H9 (cell line): ENCODE measurements around the gene CARHSP1. TPM values are rescaled to one million over a fixed set of nuclear protein-coding genes. Genes with fewer than 3 reads are reported as not detected.

Experiments
- DNase-seq: peaks from one replicate; pipeline ENCODE4 v3.0.0-alpha.2; 2017
- H2AFZ ChIP-seq: one replicate; pipeline ENCODE4 v1.6.1; 2013; ENCODE audit warnings: mild to moderate bottlenecking, low read length, control low read depth, moderate library complexity
- H2AK5ac ChIP-seq: 2 replicates; pipeline ENCODE4 v1.6.1; 2013; ENCODE audit warnings: low read length, control low read depth, mixed read lengths; ENCODE audit not compliant: insufficient read length
- H2BK120ac ChIP-seq: one replicate; pipeline ENCODE4 v1.6.1; 2013; ENCODE audit warnings: low read depth, mild to moderate bottlenecking, low read length, control low read depth, inconsistent platforms; ENCODE audit not compliant: poor library complexity, severe bottlenecking
- H2BK12ac ChIP-seq: 2 replicates; pipeline ENCODE4 v1.6.1; 2013; ENCODE audit warnings: low read length, control low read depth, mixed read lengths, low read depth; ENCODE audit not compliant: insufficient read length
- H2BK15ac ChIP-seq: 2 replicates; pipeline ENCODE4 v1.6.1; 2013; ENCODE audit warnings: low read depth, low read length, control low read depth
- H2BK20ac ChIP-seq: one replicate; pipeline ENCODE4 v1.6.1; 2013; ENCODE audit warnings: low read depth, mild to moderate bottlenecking, low read length, control low read depth, inconsistent platforms; ENCODE audit not compliant: poor library complexity, severe bottlenecking
- H2BK5ac ChIP-seq: 2 replicates; pipeline ENCODE4 v1.6.1; 2013; ENCODE audit warnings: low read length, control low read depth, mixed read lengths; ENCODE audit not compliant: insufficient read length
- H3K14ac ChIP-seq: 2 replicates; pipeline ENCODE4 v1.6.1; 2013; ENCODE audit warnings: low read length, control low read depth; ENCODE audit not compliant: insufficient read depth
- H3K18ac ChIP-seq: 2 replicates; pipeline ENCODE4 v1.6.1; 2013; ENCODE audit warnings: low read depth, mild to moderate bottlenecking, mixed read lengths, low read length, control low read depth; ENCODE audit not compliant: insufficient read length
- H3K23ac ChIP-seq: 2 replicates; pipeline ENCODE4 v1.6.1; 2013; ENCODE audit warnings: low read length, control low read depth, mixed read lengths, low read depth; ENCODE audit not compliant: insufficient read length
- H3K23me2 ChIP-seq: 2 replicates; pipeline ENCODE4 v1.6.1; 2013; ENCODE audit warnings: low read depth, mild to moderate bottlenecking, mixed read lengths, low read length, control low read depth; ENCODE audit not compliant: insufficient read length, poor library complexity, severe bottlenecking
- H3K27ac ChIP-seq: 2 replicates; pipeline ENCODE4 v1.5.1; 2013; ENCODE audit warnings: low read length, control low read depth, mixed read lengths, low read depth; ENCODE audit not compliant: insufficient read length
- H3K27me3 ChIP-seq: 2 replicates; pipeline ENCODE4 v1.6.1; 2013; ENCODE audit warnings: low read length, control low read depth, inconsistent platforms; ENCODE audit not compliant: insufficient read depth
- H3K4ac ChIP-seq: 2 replicates; pipeline ENCODE4 v1.6.1; 2013; ENCODE audit warnings: low read depth, mild to moderate bottlenecking, control low read depth, inconsistent platforms, low read length, moderate library complexity
- H3K4me1 ChIP-seq: 2 replicates; pipeline ENCODE4 v1.6.1; 2013; ENCODE audit warnings: low read length, control low read depth, inconsistent platforms; ENCODE audit not compliant: insufficient read depth
- H3K4me2 ChIP-seq: 2 replicates; pipeline ENCODE4 v1.6.1; 2013; ENCODE audit warnings: low read length, control low read depth, mixed read lengths; ENCODE audit not compliant: insufficient read length, insufficient read depth
- H3K56ac ChIP-seq: 2 replicates; pipeline ENCODE4 v1.6.1; 2013; ENCODE audit warnings: low read depth, mild to moderate bottlenecking, mixed read lengths, low read length, control low read depth; ENCODE audit not compliant: insufficient read length
- H3K79me1 ChIP-seq: 2 replicates; pipeline ENCODE4 v1.6.1; 2013; ENCODE audit warnings: low read depth, mild to moderate bottlenecking, moderate library complexity, low read length, control low read depth, inconsistent platforms; ENCODE audit not compliant: insufficient read depth, poor library complexity, severe bottlenecking
- H3K79me2 ChIP-seq: 2 replicates; pipeline ENCODE4 v1.6.1; 2013; ENCODE audit warnings: low read length, control low read depth, inconsistent platforms; ENCODE audit not compliant: insufficient read depth
- H3K9ac ChIP-seq: 2 replicates; pipeline ENCODE4 v1.6.1; 2013; ENCODE audit warnings: low read length, control low read depth, mixed read lengths; ENCODE audit not compliant: insufficient read length; ENCODE audit errors: extremely low read depth
- H3K9me3 ChIP-seq: one replicate; pipeline ENCODE4 v1.6.1; 2013; ENCODE audit warnings: low read depth, low read length, inconsistent platforms; ENCODE audit not compliant: control insufficient read depth
- H3T11ph ChIP-seq: one replicate; pipeline ENCODE4 v1.6.1; 2013; ENCODE audit warnings: mild to moderate bottlenecking, low read length, control low read depth, inconsistent platforms
- H4K20me1 ChIP-seq: one replicate; pipeline ENCODE4 v1.6.1; 2013; ENCODE audit not compliant: control insufficient read depth, insufficient read length, insufficient read depth
- H4K5ac ChIP-seq: 2 replicates; pipeline ENCODE4 v1.6.1; 2013; ENCODE audit warnings: low read depth, mild to moderate bottlenecking, mixed read lengths, low read length, control low read depth; ENCODE audit not compliant: insufficient read length
- H4K8ac ChIP-seq: replicated peaks from 2 replicates; pipeline ENCODE4 v1.6.1; 2013; ENCODE audit warnings: low read length, control low read depth, mixed read lengths, low read depth; ENCODE audit not compliant: insufficient read length
- H4K91ac ChIP-seq: 2 replicates; pipeline ENCODE4 v1.6.1; 2013; ENCODE audit warnings: low read depth, mild to moderate bottlenecking, moderate library complexity, mixed read lengths, low read length, control low read depth; ENCODE audit not compliant: insufficient read length
- H3K27ac Mint-ChIP-seq, 3 experiments: 2 replicates in 2 of 3; 3 replicates in 1 of 3; pipeline ENCODE4 v1.8.0; 2020 to 2021; ENCODE audit warnings: mixed read lengths in 3 of 3, mild to moderate bottlenecking in 1 of 3, moderate library complexity in 1 of 3
- H3K27me3 Mint-ChIP-seq: 2 replicates; pipeline ENCODE4 v1.8.0; 2021; ENCODE audit warnings: low read depth, mild to moderate bottlenecking, moderate library complexity, mixed read lengths
- H3K36me3 Mint-ChIP-seq, 3 experiments: 2 replicates in 2 of 3; 3 replicates in 1 of 3; pipeline ENCODE4 v1.8.0; 2020 to 2021; ENCODE audit warnings: low read depth in 3 of 3, mixed read lengths in 3 of 3; ENCODE audit not compliant: insufficient read depth in 1 of 3
- H3K4me1 Mint-ChIP-seq, 2 experiments: 2 replicates each; pipeline ENCODE4 v1.8.0; 2020; ENCODE audit warnings: mixed read lengths in 2 of 2
- H3K4me3 Mint-ChIP-seq, 2 experiments: 2 replicates in 1 of 2; 3 replicates in 1 of 2; pipeline ENCODE4 v1.8.0; 2020 to 2021; ENCODE audit warnings: mild to moderate bottlenecking in 2 of 2, mixed read lengths in 2 of 2, moderate library complexity in 1 of 2
- H3K9me3 Mint-ChIP-seq, 2 experiments: 2 replicates in 1 of 2; 3 replicates in 1 of 2; pipeline ENCODE4 v1.8.0; 2020; ENCODE audit warnings: mild to moderate bottlenecking in 2 of 2, mixed read lengths in 2 of 2, moderate library complexity in 1 of 2
- WGBS: extraction: QIAGEN DNeasy Blood & Tissue Kit; methylation state at CpG from one replicate; pipeline ENCODE4 v1.1.7; 2013; ENCODE audit warnings: missing lambda C conversion rate, low lambda C conversion rate, mixed read lengths; ENCODE audit not compliant: insufficient read length; ENCODE audit errors: extremely low coverage; 5-methylcytosine and 5-hydroxymethylcytosine counted together
- total RNA-seq: library from RNA; stranded (reverse); gene quantifications from 2 replicates; pipeline ENCODE4 v1.2.1, GENCODE V29; 2021
- TF ChIP-seq, protein P1 (sequence below): fragments of 200-600 bp; sonication (generic); conservative IDR thresholded peaks from 3 replicates; pipeline ENCODE4 v1.8.0; 2021; ENCODE audit warnings: antibody characterized with exemption, mild to moderate bottlenecking

The CARHSP1 gene
- total RNA-seq, 1 experiment from 2014 or later = 194 TPM

DNA sequence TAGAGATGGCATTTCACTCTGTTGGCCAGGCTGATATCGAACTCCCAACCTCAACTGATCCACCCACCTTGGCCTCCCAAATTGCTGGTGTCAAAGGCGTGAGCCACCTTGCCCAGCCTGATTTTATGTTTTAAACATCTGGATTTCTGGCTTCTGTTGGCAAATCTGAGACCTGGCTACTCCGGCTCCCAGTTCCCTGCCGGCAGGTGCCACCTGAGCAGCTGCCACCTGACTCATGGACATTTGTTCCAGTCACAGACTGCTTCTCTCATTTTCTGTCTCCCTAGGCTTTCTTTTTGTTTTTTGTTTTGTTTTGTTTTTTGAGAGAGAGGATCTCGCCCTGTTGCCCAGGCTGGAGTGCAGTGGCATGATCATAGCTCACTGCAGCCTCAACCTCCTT, 61.6 kb downstream of the CARHSP1 start:
- Mint-ChIP-seq H3K9me3 (no peaks in the 10 kb centered on the region), H3K4me1 (no peaks in the 10 kb centered on the region), H3K27ac (no peak overlapping the region), H3K4me3 (no peak overlapping the region), H3K27me3 (no peaks in the 10 kb centered on the region), H3K36me3 (peaks cover 54 to 95% (median 83%) of the 10 kb centered on the region in 3 experiments; a peak in 6 of 7 replicates)
- Histone ChIP-seq H3T11ph (no peak overlapping the region), H3K27ac (no peak overlapping the region), H3K23me2 (no peaks in the 10 kb centered on the region), H3K4me1 (no peaks in the 10 kb centered on the region), H3K27me3 (no peaks in the 10 kb centered on the region), H2BK20ac (no peak overlapping the region), H3K79me1 (no peaks in the 10 kb centered on the region), H4K8ac (no peak overlapping the region), H2BK120ac (no peak overlapping the region), H2BK12ac (no peak overlapping the region), H2BK5ac (no peak overlapping the region), H3K4me2 (no peak overlapping the region), H3K9me3 (no peaks in the 10 kb centered on the region), H3K23ac (no peak overlapping the region), H2AFZ (no peak overlapping the region), H3K79me2 (no peaks in the 10 kb centered on the region), H2BK15ac (no peak overlapping the region), H3K14ac (no peak overlapping the region), H4K91ac (no peak overlapping the region), H3K9ac (no peak overlapping the region), H2AK5ac (no peak overlapping the region), H4K5ac (no peak overlapping the region), H4K20me1 (no peaks in the 10 kb centered on the region), H3K18ac (no peak overlapping the region), H3K4ac (no peak overlapping the region), H3K56ac (no peak overlapping the region)
- no peak for DNase-seq
- TF ChIP-seq, protein P1, sequence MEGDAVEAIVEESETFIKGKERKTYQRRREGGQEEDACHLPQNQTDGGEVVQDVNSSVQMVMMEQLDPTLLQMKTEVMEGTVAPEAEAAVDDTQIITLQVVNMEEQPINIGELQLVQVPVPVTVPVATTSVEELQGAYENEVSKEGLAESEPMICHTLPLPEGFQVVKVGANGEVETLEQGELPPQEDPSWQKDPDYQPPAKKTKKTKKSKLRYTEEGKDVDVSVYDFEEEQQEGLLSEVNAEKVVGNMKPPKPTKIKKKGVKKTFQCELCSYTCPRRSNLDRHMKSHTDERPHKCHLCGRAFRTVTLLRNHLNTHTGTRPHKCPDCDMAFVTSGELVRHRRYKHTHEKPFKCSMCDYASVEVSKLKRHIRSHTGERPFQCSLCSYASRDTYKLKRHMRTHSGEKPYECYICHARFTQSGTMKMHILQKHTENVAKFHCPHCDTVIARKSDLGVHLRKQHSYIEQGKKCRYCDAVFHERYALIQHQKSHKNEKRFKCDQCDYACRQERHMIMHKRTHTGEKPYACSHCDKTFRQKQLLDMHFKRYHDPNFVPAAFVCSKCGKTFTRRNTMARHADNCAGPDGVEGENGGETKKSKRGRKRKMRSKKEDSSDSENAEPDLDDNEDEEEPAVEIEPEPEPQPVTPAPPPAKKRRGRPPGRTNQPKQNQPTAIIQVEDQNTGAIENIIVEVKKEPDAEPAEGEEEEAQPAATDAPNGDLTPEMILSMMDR = no peak
- WGBS = no CpG with 5 or more reads among the region's 5 CpGs
